Measurements from ENCODE around the gene ZNF628.

DNA sequence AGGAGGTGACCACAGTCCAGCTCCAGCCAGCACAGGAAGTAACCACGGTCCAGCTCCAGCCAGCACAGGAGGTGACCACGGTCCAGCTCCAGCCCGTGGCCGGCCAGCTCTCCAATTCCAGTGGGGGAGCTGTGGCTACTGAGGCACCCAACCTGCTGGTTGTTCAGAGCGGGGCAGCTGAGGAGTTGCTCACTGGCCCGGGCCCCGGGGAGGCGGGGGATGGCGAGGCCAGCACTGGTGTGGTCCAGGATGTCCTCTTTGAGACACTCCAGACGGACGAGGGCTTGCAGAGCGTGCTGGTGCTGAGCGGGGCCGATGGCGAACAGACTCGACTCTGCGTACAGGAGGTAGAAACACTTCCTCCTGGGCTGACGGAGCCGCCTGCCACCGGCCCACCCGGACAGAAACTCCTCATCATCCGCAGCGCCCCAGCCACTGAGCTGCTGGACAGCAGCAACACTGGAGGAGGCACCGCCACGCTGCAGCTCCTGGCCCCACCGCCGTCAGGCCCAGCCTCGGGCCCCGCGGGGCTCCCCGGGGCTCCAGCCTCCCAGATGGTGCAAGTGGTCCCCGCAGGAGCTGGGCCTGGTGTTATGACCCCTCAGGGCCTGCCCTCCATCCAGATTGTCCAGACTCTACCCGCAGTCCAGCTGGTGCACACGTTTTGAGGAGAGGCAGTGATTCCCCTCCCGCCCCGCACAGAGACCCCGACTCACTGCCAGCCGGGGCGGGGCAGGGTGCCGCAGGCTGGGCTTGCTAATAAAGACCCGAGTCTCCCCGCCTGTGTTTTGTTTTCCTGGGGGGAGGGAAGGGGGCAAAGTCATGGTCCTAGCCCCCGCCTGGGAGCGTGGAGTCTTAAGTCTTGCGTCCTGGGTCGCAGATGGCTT, 7.5 kb downstream of the ZNF628 start:
- TF ChIP-seq, protein P1, sequence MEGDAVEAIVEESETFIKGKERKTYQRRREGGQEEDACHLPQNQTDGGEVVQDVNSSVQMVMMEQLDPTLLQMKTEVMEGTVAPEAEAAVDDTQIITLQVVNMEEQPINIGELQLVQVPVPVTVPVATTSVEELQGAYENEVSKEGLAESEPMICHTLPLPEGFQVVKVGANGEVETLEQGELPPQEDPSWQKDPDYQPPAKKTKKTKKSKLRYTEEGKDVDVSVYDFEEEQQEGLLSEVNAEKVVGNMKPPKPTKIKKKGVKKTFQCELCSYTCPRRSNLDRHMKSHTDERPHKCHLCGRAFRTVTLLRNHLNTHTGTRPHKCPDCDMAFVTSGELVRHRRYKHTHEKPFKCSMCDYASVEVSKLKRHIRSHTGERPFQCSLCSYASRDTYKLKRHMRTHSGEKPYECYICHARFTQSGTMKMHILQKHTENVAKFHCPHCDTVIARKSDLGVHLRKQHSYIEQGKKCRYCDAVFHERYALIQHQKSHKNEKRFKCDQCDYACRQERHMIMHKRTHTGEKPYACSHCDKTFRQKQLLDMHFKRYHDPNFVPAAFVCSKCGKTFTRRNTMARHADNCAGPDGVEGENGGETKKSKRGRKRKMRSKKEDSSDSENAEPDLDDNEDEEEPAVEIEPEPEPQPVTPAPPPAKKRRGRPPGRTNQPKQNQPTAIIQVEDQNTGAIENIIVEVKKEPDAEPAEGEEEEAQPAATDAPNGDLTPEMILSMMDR (IDR thresholded peaks at IDR 0.05; ENCODE audit: low read depth, low read length, poor library complexity, severe bottlenecking), result no peak
- TF ChIP-seq EZH2phosphoT487 (IDR thresholded peaks at IDR 0.05; ENCODE audit: borderline replicate concordance, low read length), result no peak

All from DOHH2 (cell line).